Hindlimb muscle (tissue), 1 donor: ENCODE results near the gene RPN2. TPM values are rescaled to one million over a fixed set of nuclear protein-coding genes. Genes with fewer than 3 reads are reported as not detected.
"Not testable (repeated sequence)": the region's sequence is repeated elsewhere in the genome, so short reads cannot be mapped to it uniquely, and the experiment has no call there.

ENCODE experiments used
- DNase-seq: peaks from one replicate; pipeline ENCODE4 v3.0.0-alpha.2; 2013
- polyA plus RNA-seq: library from polyadenylated mRNA; unstranded; fragments of 120-200 nt; gene quantifications from one replicate; pipeline ENCODE4 v1.2.1, GENCODE V29; 2013; ENCODE audit not compliant: insufficient read length

The RPN2 gene
- 152 TPM for polyA plus RNA-seq

DNA sequence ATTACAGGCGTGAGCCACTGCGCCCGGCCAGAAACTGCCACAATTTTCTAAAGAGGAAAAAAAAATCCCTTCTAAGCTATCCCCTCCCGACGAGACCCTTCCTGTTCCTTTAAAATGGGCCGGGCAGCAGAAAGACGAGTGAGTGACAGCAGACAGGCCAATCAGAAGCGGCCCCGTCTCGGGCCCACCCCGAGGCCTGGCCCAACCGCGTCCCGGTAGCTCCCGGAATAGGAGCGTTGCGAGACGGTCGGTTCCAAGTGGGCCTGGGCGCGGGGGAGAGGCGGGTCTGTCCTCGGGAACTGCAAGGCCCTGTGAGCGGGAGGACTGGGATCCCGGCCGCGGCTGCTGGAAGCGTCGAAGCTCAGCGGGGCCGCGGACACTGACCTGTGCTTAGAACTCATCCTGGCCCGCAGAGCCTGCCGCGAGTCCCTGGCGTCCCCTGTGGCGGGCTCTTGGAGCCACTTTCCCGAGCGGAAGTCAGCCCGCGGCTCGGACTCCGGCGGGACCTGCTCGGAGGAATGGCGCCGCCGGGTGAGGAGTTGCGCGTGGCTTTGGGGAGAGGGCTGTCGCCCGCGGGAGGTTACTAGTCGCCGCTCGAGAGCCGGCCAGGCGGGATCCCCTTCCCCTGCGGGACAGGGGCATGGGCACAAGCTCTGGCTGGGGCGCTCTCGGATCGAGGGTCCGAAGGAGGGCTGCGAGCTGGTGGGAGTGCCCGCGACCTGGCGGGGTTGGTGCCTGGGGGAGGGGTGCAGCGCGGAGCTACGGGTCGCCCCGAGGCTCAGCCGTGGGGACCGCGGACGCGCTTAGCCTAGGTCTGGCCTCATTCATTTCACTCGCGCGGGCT lies at the start of gene RPN2, which contains the start of gene MROH8:
RPN2 (plus strand) TSS at position 492 of the 844 bp plus-strand sequence; CDS start at position 519, 27 bp downstream.
MROH8 (minus strand) TSS at position 710 of the 844 bp plus-strand sequence.
- DNase-seq = peak; percentile 99

DNA sequence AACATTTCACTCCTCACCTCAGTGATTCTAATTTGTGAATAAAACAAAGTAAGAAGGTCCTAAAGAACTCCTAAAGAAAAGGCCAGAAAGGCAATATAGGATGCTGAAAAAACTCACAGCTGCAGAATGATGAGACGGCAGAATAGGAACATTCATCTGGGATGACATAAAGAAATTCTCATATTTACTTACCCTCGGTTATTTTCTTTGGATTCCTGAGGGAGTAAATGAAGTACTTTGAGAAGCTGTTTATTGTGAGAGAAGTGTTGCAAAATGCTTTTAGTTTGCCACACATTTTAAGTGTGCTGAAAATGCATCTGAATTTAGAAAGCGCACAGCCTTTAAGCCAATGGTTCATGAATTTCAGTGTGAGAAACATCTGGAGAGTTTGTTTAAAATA lies 47.6 kb upstream of the RPN2 start:
- no peak for DNase-seq

- no peak for DNase-seq
Measured at GRCh38 chr20:37133952-37134351, 45.2 kb upstream of the RPN2 start.

DNA sequence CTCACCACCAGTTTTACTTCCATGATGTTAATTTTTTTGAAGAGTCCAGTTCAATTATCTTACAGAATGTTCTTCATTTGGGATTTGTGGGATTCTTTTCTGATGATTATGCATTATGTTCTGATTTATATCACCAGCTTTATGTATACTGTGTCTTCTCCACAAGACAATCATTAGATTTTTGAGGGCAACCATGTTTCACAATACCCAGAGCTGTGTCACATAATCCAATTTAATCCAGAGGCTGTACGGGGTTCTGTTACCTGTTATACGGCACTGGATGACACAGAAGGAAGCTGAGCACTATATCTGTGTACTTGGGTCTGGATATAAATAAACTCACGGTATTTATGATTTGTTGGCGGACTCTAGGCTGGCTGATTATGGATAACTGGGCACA lies 41.6 kb upstream of the RPN2 start:
- no peak for DNase-seq

GRCh38 chr20:37142708-37143107 lies 36.4 kb upstream of the RPN2 start:
- DNase-seq = no peak

- no peak for DNase-seq
Measured at GRCh38 chr20:37144856-37145404, 34.2 kb upstream of the RPN2 start.

GRCh38 chr20:37147250-37147649 lies 31.9 kb upstream of the RPN2 start:
- DNase-seq = no peak

- DNase-seq = not testable (repeated sequence)
Measured at GRCh38 chr20:37150864-37151263, 28.3 kb upstream of the RPN2 start.

DNA sequence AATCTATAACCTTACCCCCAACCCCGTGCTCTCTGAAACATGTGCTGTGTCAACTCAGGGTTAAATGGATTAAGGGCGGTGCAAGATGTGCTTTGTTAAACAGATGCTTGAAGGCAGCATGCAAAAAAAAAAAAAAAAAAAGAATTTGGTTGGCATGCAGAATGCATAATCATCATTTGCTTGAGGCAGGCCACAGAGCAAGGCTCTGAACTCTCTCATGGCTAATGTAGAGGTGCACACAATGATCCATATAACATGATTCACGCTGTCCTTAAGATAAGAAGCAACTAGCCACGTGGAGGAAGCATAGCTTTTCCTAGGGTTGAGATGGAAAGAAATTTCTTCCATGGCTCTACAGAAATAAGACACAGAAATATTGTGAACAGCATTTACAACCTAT lies 27.6 kb upstream of the RPN2 start:
- DNase-seq = no peak

GRCh38 chr20:37152284-37152683 lies 26.8 kb upstream of the RPN2 start:
- DNase-seq = no peak

DNA sequence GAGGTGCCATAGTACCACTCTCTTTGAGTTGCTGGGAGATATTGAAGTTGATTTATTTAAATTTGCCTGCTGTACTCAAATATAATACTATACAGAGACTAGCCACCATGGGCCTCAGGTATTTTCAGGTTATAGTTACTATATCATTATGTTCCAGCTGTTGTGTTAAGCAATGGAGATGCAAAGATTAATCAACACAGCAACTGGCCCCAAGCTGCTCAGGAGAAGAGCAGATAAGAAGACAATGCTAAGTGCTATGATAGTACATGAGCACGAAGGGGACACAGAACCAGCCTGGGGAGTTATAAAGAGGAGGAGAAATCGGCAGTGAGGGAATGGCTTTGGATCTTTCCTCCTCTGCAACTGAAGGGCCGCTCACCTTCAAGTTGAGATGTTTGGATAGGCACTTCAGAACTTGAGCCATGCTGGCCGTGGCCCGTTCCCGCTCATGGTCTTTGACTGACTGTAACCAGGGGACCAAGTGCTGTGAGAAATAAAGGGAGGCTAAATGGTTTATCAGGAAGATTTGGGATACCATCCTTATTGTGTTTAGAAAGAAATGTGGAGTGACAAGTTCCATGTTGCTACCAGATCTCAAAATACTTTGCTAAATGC lies 24.3 kb upstream of the RPN2 start:
- DNase-seq = no peak

- no peak for DNase-seq
Measured at GRCh38 chr20:37155987-37156386, 23.1 kb upstream of the RPN2 start.

DNA sequence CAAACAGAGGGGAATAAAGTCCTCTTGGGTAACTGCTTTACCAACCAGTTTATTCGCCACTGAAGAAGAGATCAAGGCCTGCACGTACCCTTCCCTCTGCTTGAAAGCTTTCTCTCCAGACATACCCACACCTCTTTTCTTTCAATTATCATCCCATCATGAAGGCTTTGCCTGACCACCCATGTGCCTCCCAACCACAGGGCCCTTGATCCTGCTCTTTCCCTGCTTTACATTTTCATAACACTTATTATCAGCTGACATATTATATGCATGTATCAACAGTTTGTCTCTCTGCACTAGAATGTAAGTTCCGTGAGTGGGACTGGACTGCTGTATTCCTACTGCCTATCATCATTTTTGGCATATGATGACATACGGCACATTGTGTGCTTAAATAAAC lies 20.9 kb upstream of the RPN2 start:
- DNase-seq = no peak

- DNase-seq = no peak
Measured at GRCh38 chr20:37160683-37161082, 18.4 kb upstream of the RPN2 start.

DNA sequence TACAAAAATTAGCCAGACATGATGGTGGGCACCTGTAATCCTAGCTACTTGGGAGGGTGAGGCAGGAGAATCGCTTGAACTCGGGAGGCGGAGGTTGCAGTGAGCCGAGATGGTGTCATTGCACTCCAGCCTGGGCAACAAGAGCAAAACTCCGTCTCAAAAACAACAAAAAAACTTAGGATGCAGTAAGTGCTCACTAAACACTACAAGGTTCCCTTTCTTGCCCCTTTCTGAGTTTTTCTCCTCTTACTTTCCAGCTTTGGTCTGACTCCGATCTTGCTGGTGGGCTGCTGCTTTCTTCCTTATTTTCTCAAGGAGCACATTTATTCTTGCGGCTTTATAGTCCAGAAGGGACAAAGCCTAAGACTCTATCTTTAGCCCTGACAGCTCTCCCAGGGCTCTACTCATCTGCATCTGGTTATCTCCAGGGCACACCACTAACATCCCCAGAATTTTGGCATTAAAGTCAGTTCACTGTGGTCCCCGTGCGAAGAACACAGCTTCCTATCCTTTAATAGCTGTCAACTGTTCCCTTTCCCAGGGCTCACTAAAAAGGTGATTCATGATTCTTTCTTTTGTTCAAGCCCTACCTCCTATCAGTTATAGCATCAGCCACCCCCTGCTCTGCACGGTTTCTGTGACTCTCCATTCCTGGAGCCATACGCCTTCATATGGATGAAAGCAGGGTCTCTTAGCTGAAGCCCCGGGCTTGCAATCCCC lies 17.1 kb upstream of the RPN2 start:
- no peak for DNase-seq

DNA sequence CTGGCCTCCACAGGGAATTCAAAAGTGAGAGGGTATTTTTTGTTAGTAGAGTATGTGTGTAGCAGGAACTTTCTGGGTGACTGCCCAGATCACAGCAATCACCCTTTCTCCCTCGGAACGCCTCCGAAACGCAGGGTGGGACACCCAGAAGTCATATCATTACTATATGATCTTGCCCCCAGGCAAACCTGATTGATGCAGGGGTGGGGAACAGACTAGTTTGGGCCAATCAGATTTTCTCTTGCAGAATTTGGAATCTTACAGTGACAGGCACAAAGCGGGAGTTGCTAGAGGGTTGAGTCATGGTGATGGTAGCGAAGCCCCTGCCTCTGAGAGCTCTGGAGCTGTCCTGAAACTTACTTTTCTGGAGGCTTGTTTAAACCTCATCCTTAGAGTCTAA lies 16.5 kb upstream of the RPN2 start:
- DNase-seq = no peak

- DNase-seq = no peak
Measured at GRCh38 chr20:37163832-37164554, 15.1 kb upstream of the RPN2 start.

- no peak for DNase-seq
Measured at GRCh38 chr20:37165031-37165430, 14.1 kb upstream of the RPN2 start.

DNA sequence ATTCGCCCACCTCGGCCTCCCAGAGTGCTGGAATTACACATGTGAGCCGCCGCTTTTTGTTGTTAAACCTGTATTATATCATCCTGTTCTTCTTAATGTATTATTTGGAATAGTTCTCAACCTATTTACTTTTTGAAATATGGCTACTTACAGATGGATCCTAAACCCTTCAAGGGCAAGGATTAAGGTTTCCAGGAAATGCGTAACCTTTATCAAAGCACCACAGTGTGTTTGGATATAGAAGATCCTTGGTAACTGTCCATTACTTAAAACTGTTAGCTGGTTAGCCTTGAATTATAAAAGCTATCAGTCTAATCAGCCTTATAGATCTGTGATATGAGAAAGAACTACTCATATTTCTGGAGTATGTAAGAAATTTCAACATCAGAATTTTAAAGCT lies 12.3 kb upstream of the RPN2 start:
- no peak for DNase-seq

DNA sequence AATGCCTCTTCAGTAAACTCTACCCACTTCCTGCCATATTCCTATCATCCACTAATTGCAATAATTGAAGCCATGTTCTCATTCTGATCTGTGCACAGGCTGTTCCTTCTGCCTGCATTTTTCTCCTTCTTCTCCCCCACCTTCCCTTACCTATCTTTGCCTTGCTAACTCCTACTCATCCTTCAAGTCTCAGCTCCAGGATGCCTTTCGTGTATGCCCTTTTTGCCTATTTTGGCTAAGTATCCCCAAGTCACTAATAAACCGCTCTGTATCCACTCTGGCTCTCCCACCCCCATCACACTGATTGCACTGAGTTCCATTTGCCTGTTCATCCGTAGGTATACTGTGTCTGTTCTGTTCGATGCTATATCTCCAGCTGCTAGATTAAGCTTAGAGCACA lies 6.3 kb upstream of the RPN2 start:
- no peak for DNase-seq

- DNase-seq = no peak
Measured at GRCh38 chr20:37179683-37180524, 774 bp downstream of the RPN2 start.
